OCI-LY3 (cell line): ENCODE data around the gene LAMTOR1.

ENCODE experiments used
- H2AFZ ChIP-seq: fragments of 200-600, 300-600 bp; shearing (Covaris generic); 2 replicates; pipeline ENCODE4 v1.6.0; 2014; ENCODE audit warnings: antibody characterized with exemption, low read depth, low read length
- H3K27ac ChIP-seq: fragments of 200-600, 300-600 bp; sonication (generic); 2 replicates; pipeline ENCODE4 v1.5.1; 2014; ENCODE audit warnings: mild to moderate bottlenecking, low read length, moderate library complexity, mixed read lengths
- H3K27me3 ChIP-seq: fragments of 200-600, 300-600 bp; sonication (generic); 2 replicates; pipeline ENCODE4 v1.6.1; 2014; ENCODE audit warnings: low read depth, low read length, mixed read lengths
- H3K36me3 ChIP-seq: fragments of 200-600, 300-600 bp; sonication (generic); replicated peaks from 2 replicates; pipeline ENCODE3; 2014; ENCODE audit warnings: low read depth, low read length, mixed read lengths
- H3K4me1 ChIP-seq: fragments of 300-600, 200-600 bp; sonication (generic); 2 replicates; pipeline ENCODE4 v1.6.1; 2014; ENCODE audit warnings: low read length, mixed read lengths
- H3K4me2 ChIP-seq: fragments of 200-600, 300-600 bp; sonication (generic); 2 replicates; pipeline ENCODE4 v1.6.1; 2014; ENCODE audit warnings: low read length, mixed read lengths
- H3K4me3 ChIP-seq: fragments of 300-600, 200-600 bp; sonication (generic); 2 replicates; pipeline ENCODE4 v1.5.1; 2014; ENCODE audit warnings: antibody characterized with exemption, mild to moderate bottlenecking, low read length, moderate library complexity
- H3K79me2 ChIP-seq: fragments of 300-600, 200-600 bp; shearing (Covaris generic); 2 replicates; pipeline ENCODE4 v1.6.1; 2014; ENCODE audit warnings: mild to moderate bottlenecking, low read length, mixed read lengths
- H3K9ac ChIP-seq: fragments of 300-600, 200-600 bp; shearing (Covaris generic); 2 replicates; pipeline ENCODE4 v1.6.0; 2014; ENCODE audit warnings: mild to moderate bottlenecking, low read length, moderate library complexity
- H3K9me3 ChIP-seq: fragments of 200-600, 300-600 bp; shearing (Covaris generic); 2 replicates; pipeline ENCODE4 v1.6.1; 2014; ENCODE audit warnings: low read length, mixed read lengths; ENCODE audit not compliant: insufficient read depth
- H4K20me1 ChIP-seq: fragments of 200-600, 300-600 bp; sonication (generic); 2 replicates; pipeline ENCODE4 v1.6.1; 2016; ENCODE audit warnings: low read length, mixed read lengths; ENCODE audit not compliant: insufficient read depth
- CTCF ChIP-seq: fragments of 200-600, 300-600 bp; sonication (generic); IDR thresholded peaks from 2 replicates; pipeline ENCODE4 v1.5.1; 2014; ENCODE audit warnings: antibody characterized with exemption, low read length, low read depth
- EZH2phosphoT487 ChIP-seq: fragments of 200-600 bp; shearing (Covaris generic); IDR thresholded peaks from 2 replicates; pipeline ENCODE4 v1.6.1; 2018; ENCODE audit warnings: antibody characterized with exemption, mixed run types, low read depth

Gene LAMTOR1

GRCh38 chr11:72098741-72099140 lies 4.4 kb downstream of the LAMTOR1 start:
- H3K4me1 ChIP-seq, result peaks cover 17% of the 10 kb centered on the region
- no peaks in the 10 kb centered on the region for H4K20me1 ChIP-seq
- TF ChIP-seq CTCF (no peak), EZH2phosphoT487 (no peak)
- no peak overlapping the region for H2AFZ ChIP-seq
- H3K79me2 ChIP-seq, result peaks cover 39% of the 10 kb centered on the region
- H3K9ac ChIP-seq, result no peak overlapping the region
- H3K9me3 ChIP-seq, result no peaks in the 10 kb centered on the region
- H3K27me3 ChIP-seq, result no peaks in the 10 kb centered on the region
- no peak overlapping the region for H3K27ac ChIP-seq
- H3K4me2 ChIP-seq, result no peak overlapping the region
- no peak overlapping the region for H3K4me3 ChIP-seq
- peaks cover 42% of the 10 kb centered on the region for H3K36me3 ChIP-seq

GRCh38 chr11:72091292-72091691 lies 11.8 kb downstream of the LAMTOR1 start:
- H3K36me3 ChIP-seq, result peaks cover 34% of the 10 kb centered on the region

GRCh38 chr11:72088076-72088808 lies 14.9 kb downstream of the LAMTOR1 start:
- H3K4me1 ChIP-seq, result peaks cover 4% of the 10 kb centered on the region; the same call in 1 of the 2 replicates
- no peaks in the 10 kb centered on the region for H4K20me1 ChIP-seq
- H3K4me2 ChIP-seq, result no peak overlapping the region
- TF ChIP-seq EZH2phosphoT487, result no peak
- no peak for TF ChIP-seq CTCF
- no peaks in the 10 kb centered on the region for H3K9me3 ChIP-seq
- no peak overlapping the region for H3K4me3 ChIP-seq
- H3K27ac ChIP-seq, result no peak overlapping the region
- peaks cover 18% of the 10 kb centered on the region for H3K36me3 ChIP-seq
- no peak overlapping the region for H2AFZ ChIP-seq
- no peak overlapping the region for H3K9ac ChIP-seq
- H3K79me2 ChIP-seq, result no peaks in the 10 kb centered on the region
- H3K27me3 ChIP-seq, result no peaks in the 10 kb centered on the region

More at GRCh38 chr11:72091292-72091691, 11.8 kb downstream of the LAMTOR1 start:
- H3K4me2 ChIP-seq, result no peak overlapping the region
- H4K20me1 ChIP-seq, result no peaks in the 10 kb centered on the region
- H2AFZ ChIP-seq, result no peak overlapping the region
- H3K9me3 ChIP-seq, result no peaks in the 10 kb centered on the region
- TF ChIP-seq CTCF (peak; percentile 96), EZH2phosphoT487 (no peak)
- peaks cover 4% of the 10 kb centered on the region; the same call in 1 of the 2 replicates for H3K4me1 ChIP-seq
- no peaks in the 10 kb centered on the region for H3K27me3 ChIP-seq
- H3K9ac ChIP-seq, result no peak overlapping the region
- 0 out of 2 replicates have a peak overlapping the region, but pooled peaks have one; percentile 7 for H3K27ac ChIP-seq
- no peak overlapping the region for H3K4me3 ChIP-seq
- H3K79me2 ChIP-seq, result no peaks in the 10 kb centered on the region

GRCh38 chr11:72085621-72086351 lies 17.3 kb downstream of the LAMTOR1 start:
- H3K9me3 ChIP-seq, result no peaks in the 10 kb centered on the region
- peaks cover 18% of the 10 kb centered on the region for H3K36me3 ChIP-seq
- no peak overlapping the region for H3K9ac ChIP-seq
- H2AFZ ChIP-seq, result no peak overlapping the region
- H3K79me2 ChIP-seq, result no peaks in the 10 kb centered on the region
- no peaks in the 10 kb centered on the region for H4K20me1 ChIP-seq
- H3K27ac ChIP-seq, result no peak overlapping the region
- H3K27me3 ChIP-seq, result no peaks in the 10 kb centered on the region
- no peak overlapping the region for H3K4me2 ChIP-seq
- TF ChIP-seq CTCF (no peak), EZH2phosphoT487 (no peak)
- H3K4me3 ChIP-seq, result no peak overlapping the region
- peaks cover 10% of the 10 kb centered on the region for H3K4me1 ChIP-seq
